HepG2 (cell line): ENCODE measurements around the gene ESYT1. TPM values are rescaled to one million over a fixed set of nuclear protein-coding genes. Genes with fewer than 3 reads are reported as not detected.

Source experiments
- ATAC-seq: fragments of 200-7000 bp; cut with Tn5 transposase; 3 replicates; pipeline ENCODE4 v1.9.1; 2020; ENCODE audit warnings: mild to moderate bottlenecking, moderate library complexity
- BruUV-seq: library from RNA; stranded (reverse); fragments of 400-500 nt; replicated peaks from 2 replicates; lab custom pipeline; 2021; lab: Mats Ljungman, UMichigan
- CTCF ChIA-PET: fragments of 300-600 bp; formaldehyde crosslinking; extraction: SDS; loops from one replicate; lab custom pipeline; 2021; ENCODE audit warnings: low total read pairs, inconsistent platforms, low intra/inter-chr PET ratio; lab: Yijun Ruan, JAX
- POLR2A ChIA-PET: fragments of 350-600 bp; sonication (Branson Sonifier 250); formaldehyde crosslinking; loops from one replicate; lab custom pipeline; 2020; ENCODE audit warnings: antibody characterized with exemption, inconsistent platforms; lab: Yijun Ruan, JAX
- DNase-seq: peaks from one replicate; pipeline ENCODE4 v3.0.0-alpha.2; 2015; ENCODE audit warnings: low spot score
- FAIRE-seq: peaks from 3 replicates; lab custom pipeline; 2011; peaks lifted over from hg19 to GRCh38; lab: Jason Lieb, UNC
- H2AFZ ChIP-seq: one replicate; pipeline ENCODE4 v1.6.1; 2011; ENCODE audit warnings: low read length, inconsistent platforms
- H3K27ac ChIP-seq: fragments of 300-600 bp; 3 replicates; pipeline ENCODE4 v1.8.0; 2011; ENCODE audit warnings: mixed run types, mild to moderate bottlenecking, mixed read lengths, low read length, inconsistent platforms; ENCODE audit not compliant: insufficient read depth; ENCODE audit errors: extremely low read length
- H3K27me3 ChIP-seq, 2 experiments: fragments of 200-600 bp in 1 of 2; 2 replicates in 1 of 2; 3 replicates in 1 of 2; pipeline versions ENCODE4 v1.6.0 to v1.8.0; 2011; ENCODE audit warnings: low read length in 2 of 2, mild to moderate bottlenecking in 2 of 2, moderate library complexity in 2 of 2, inconsistent platforms in 1 of 2; ENCODE audit not compliant: insufficient read depth in 2 of 2, control insufficient read depth in 1 of 2
- H3K36me3 ChIP-seq, 2 experiments: fragments of 200-600 bp in 1 of 2; replicated peaks in 1 of 2; 2 replicates in 1 of 2; 3 replicates in 1 of 2; pipeline versions ENCODE4 v1.5.1 to v1.8.0; 2011; ENCODE audit warnings: low read length in 2 of 2, inconsistent platforms in 1 of 2; ENCODE audit not compliant: insufficient read depth in 2 of 2, control insufficient read depth in 1 of 2
- H3K4me1 ChIP-seq: 2 replicates; pipeline ENCODE4 v1.5.1; 2012; ENCODE audit warnings: low read length, inconsistent platforms; ENCODE audit not compliant: insufficient read depth
- H3K4me2 ChIP-seq: 2 replicates; pipeline ENCODE4 v1.6.0; 2011; ENCODE audit warnings: low read depth, low read length, inconsistent platforms
- H3K4me3 ChIP-seq, 3 experiments: fragments of 200-600 bp in 1 of 3; sonication (generic), shearing (Covaris generic) in 1 of 3; replicated peaks in 1 of 3; 2 replicates each; pipeline ENCODE4 v1.5.1; 2011 to 2016; ENCODE audit warnings: low read length in 3 of 3, inconsistent platforms in 2 of 3, low read depth in 2 of 3, mild to moderate bottlenecking in 2 of 3, control low read depth in 1 of 3, mixed read lengths in 1 of 3; ENCODE audit not compliant: insufficient read depth in 1 of 3
- H3K79me2 ChIP-seq: one replicate; pipeline ENCODE4 v1.6.1; 2011; ENCODE audit warnings: low read length, inconsistent platforms; ENCODE audit not compliant: insufficient read depth
- H3K9ac ChIP-seq: 2 replicates; pipeline ENCODE4 v1.6.0; 2011; ENCODE audit warnings: mild to moderate bottlenecking, low read depth, low read length, inconsistent platforms; ENCODE audit not compliant: insufficient read depth
- H3K9me3 ChIP-seq: 2 replicates; pipeline ENCODE4 v1.5.1; 2012; ENCODE audit warnings: mild to moderate bottlenecking, low read length
- H4K20me1 ChIP-seq: 2 replicates; pipeline ENCODE4 v1.6.0; 2011; ENCODE audit warnings: inconsistent platforms, mild to moderate bottlenecking, low read length, moderate library complexity; ENCODE audit not compliant: insufficient read depth
- ASH2L ChIP-seq: fragments of 300-600, 200-600 bp; sonication (generic); IDR thresholded peaks from 2 replicates; pipeline ENCODE4 v1.7.0; 2017; ENCODE audit warnings: low read depth, mild to moderate bottlenecking, moderate library complexity, mixed read lengths, low read length; ENCODE audit not compliant: insufficient read length
- EED ChIP-seq: sonication (generic); formaldehyde crosslinking; IDR thresholded peaks from 2 replicates; pipeline ENCODE4 v1.5.0; 2020; ENCODE audit warnings: mild to moderate bottlenecking, missing genetic modification reagents
- HDAC1 ChIP-seq: sonication (generic); formaldehyde crosslinking; IDR thresholded peaks from 2 replicates; pipeline ENCODE4 v1.5.1; 2020; ENCODE audit warnings: mild to moderate bottlenecking, missing genetic modification reagents
- HNF1B ChIP-seq: sonication (generic); formaldehyde crosslinking; IDR thresholded peaks from 2 replicates; pipeline ENCODE4 v1.5.1; 2020; ENCODE audit warnings: mild to moderate bottlenecking, moderate library complexity, missing genetic modification reagents
- KLF6 ChIP-seq: IDR thresholded peaks from 2 replicates; pipeline ENCODE4 v1.8.0; 2016; ENCODE audit warnings: missing biosample characterization, missing genetic modification reagents
- PHF20 ChIP-seq: sonication (generic); formaldehyde crosslinking; IDR thresholded peaks from 2 replicates; pipeline ENCODE4 v1.5.0; 2020; ENCODE audit warnings: mild to moderate bottlenecking, missing genetic modification reagents
- RBFOX2 ChIP-seq: fragments of 200-400 bp; formaldehyde crosslinking; IDR thresholded peaks from 2 replicates; pipeline ENCODE4 v1.6.1; 2017; ENCODE audit warnings: low read depth, mild to moderate bottlenecking, low read length
- ZBTB1 ChIP-seq: sonication (generic); formaldehyde crosslinking; IDR thresholded peaks from 2 replicates; pipeline ENCODE4 v1.4.0; 2020; ENCODE audit warnings: missing genetic modification reagents, borderline replicate concordance
- ZNF17 ChIP-seq: sonication (generic); formaldehyde crosslinking; IDR thresholded peaks from 2 replicates; pipeline ENCODE4 v1.5.0; 2020; ENCODE audit warnings: mild to moderate bottlenecking, missing genetic modification reagents
- ZNF687 ChIP-seq: sonication (generic); formaldehyde crosslinking; IDR thresholded peaks from 2 replicates; pipeline ENCODE4 v1.5.1; 2020; ENCODE audit warnings: mild to moderate bottlenecking, missing genetic modification reagents, moderate library complexity
- WGBS: methylation state at CpG from one replicate; pipeline ENCODE4 v1.1.6; 2017; ENCODE audit warnings: low lambda C conversion rate; 5-methylcytosine and 5-hydroxymethylcytosine counted together
- in situ Hi-C: cut with HindIII; loops from 2 replicates; pipeline ENCODE4 v1.10.0; 2017; ENCODE audit warnings: low pct_unique_long_range_greater_than_20kb; ENCODE audit not compliant: extremely low pct_ligation_motif_present
- intact Hi-C: fragments of 100-400 bp; cut with micrococcal nuclease; formaldehyde crosslinking; loops from one replicate; pipeline ENCODE4 v1.10.0; 2022; ENCODE audit not compliant: unreplicated experiment
- polyA plus RNA-seq, 8 experiments: library from polyadenylated mRNA; depleted of rRNA in 3 of 8; stranded (reverse) in 7 of 8; unstranded in 1 of 8; fragments of >200 nt; fragmentation: Illumina TruSeq in 4 of 8; extraction: Trizol in 4 of 8; gene quantifications; 2 replicates each; pipeline versions ENCODE4 v1.2.1 to v1.2.3, GENCODE V29; 2011 to 2016; ENCODE audit warnings: low read depth in 4 of 8, missing spikeins in 1 of 8, mixed read lengths in 1 of 8; ENCODE audit not compliant: insufficient read depth in 1 of 8
- total RNA-seq, 5 experiments: library from RNA; depleted of rRNA; stranded (reverse); fragments of >200 nt; fragmentation: Illumina TruSeq; extraction: Trizol; gene quantifications; 2 replicates each; pipeline ENCODE4 v1.2.3, GENCODE V29; 2016; ENCODE audit warnings: low read depth in 1 of 5
- TF ChIP-seq, protein P1 (sequence below): IDR thresholded peaks from 2 replicates; pipeline ENCODE4 v1.6.1; 2016; ENCODE audit warnings: missing genetic modification reagents, missing compliant biosample characterization
- TF ChIP-seq, protein P2 (sequence below): sonication (generic); formaldehyde crosslinking; IDR thresholded peaks from 2 replicates; pipeline ENCODE4 v1.9.0; 2021; ENCODE audit warnings: missing genetic modification reagents, borderline replicate concordance

ESYT1 gene
- total and polyA plus RNA-seq, 2 of the 13 experiments (the other 11 are each of a cell fraction or from before 2014, with no cell fraction given): 66.9 to 71.0 TPM

DNA sequence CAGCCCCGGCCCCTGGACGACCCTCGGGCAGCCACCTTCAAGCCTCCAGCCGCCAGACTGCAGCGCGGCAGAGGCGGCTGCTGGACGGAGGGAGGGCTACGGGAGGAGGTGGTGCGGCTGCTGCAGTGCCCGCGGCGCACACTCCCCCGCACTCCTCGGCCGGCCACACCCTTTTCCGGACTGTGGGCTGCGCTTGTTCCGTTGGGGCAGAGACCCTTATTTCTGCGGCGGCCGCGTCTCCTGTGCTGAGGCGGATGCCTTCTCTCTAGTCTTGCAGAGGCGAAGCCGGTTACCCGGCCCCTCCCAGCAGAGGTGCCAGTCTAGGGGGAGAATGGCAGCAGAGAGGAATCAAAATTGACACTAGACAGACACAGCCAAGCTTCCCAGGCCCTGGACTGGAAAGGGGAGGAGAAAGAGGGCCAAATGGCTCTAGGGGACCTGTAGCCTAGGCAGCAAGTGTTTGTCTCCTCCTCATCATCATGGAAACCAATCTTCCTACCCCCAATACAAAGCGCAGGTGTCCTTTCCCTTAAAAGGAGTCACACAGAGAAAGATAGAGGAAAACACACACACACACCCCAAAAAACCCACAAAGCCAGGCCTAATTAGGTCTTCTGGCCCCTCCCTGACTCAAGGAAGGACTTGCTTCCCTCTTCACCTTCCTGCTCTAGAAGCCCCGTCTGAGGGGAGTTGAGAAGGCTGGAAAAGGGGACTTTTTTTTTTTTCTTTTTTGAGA lies 1.3 kb downstream of the ESYT1 start:
- H3K9me3 ChIP-seq: no peaks in the 10 kb centered on the region
- peak overlapping the region; percentile 86 for H3K4me2 ChIP-seq
- peak overlapping the region; percentile 80 for H3K9ac ChIP-seq
- no TSS peak for BruUV-seq
- H3K4me3 ChIP-seq: peak overlapping the region; percentile 72 to 89 (median 83)
- intact Hi-C loops (no loop called here), in situ Hi-C loops (loop anchor here (5.0 kb wide), 1 partner anchor 58 kb away; the partner anchor contains the start of gene SMARCC2)
- ChIA-PET POLR2A (interaction anchor here (1.9 to 3.8 kb wide), 7 partner anchors 11 to 132 kb away, joined by 5 to 58 read pairs (median 30); partner anchors contain the start of genes MYL6, PA2G4, RNF41 and RPL41), CTCF (interaction anchor here (4.2 kb wide), 1 partner anchor 61 kb away, joined by 24 read pairs; the partner anchor contains the start of gene SMARCC2)
- ATAC-seq (peak; percentile 65), FAIRE-seq (no peak), DNase-seq (no peak)
- no peaks in the 10 kb centered on the region for H4K20me1 ChIP-seq
- WGBS: 8% methylated on average over 20 of the region's 29 CpGs
- peaks cover 49% of the 10 kb centered on the region for H3K4me1 ChIP-seq
- H3K27me3 ChIP-seq: no peaks in the 10 kb centered on the region
- peaks cover 16 to 37% of the 10 kb centered on the region in 2 experiments for H3K36me3 ChIP-seq
- H2AFZ ChIP-seq: no peak overlapping the region
- H3K27ac ChIP-seq: peak overlapping the region; percentile 57
- H3K79me2 ChIP-seq: peaks cover 17% of the 10 kb centered on the region
- peak; percentile 51; the same call in 1 of the 2 replicates for TF ChIP-seq KLF6 (CRISPR knock-in tag)
- peak; percentile 32; the same call in 1 of the 2 replicates for TF ChIP-seq ZNF687 (CRISPR knock-in tag)
- no peak for TF ChIP-seq ZNF17 (CRISPR knock-in tag)
- 0 out of 2 replicates have a peak, but pooled peaks have one; percentile 41 for TF ChIP-seq EED (CRISPR knock-in tag)
- TF ChIP-seq ASH2L: no peak
- TF ChIP-seq, protein P1, sequence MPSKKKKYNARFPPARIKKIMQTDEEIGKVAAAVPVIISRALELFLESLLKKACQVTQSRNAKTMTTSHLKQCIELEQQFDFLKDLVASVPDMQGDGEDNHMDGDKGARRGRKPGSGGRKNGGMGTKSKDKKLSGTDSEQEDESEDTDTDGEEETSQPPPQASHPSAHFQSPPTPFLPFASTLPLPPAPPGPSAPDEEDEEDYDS (CRISPR knock-in tag): peak; percentile 26; the same call in 1 of the 2 replicates
- TF ChIP-seq ZBTB1 (CRISPR knock-in tag): no peak
- TF ChIP-seq PHF20 (CRISPR knock-in tag): no peak
- peak; percentile 33; the same call in 1 of the 2 replicates for TF ChIP-seq HNF1B (CRISPR knock-in tag)
- no peak for TF ChIP-seq HDAC1
- TF ChIP-seq, protein P2, sequence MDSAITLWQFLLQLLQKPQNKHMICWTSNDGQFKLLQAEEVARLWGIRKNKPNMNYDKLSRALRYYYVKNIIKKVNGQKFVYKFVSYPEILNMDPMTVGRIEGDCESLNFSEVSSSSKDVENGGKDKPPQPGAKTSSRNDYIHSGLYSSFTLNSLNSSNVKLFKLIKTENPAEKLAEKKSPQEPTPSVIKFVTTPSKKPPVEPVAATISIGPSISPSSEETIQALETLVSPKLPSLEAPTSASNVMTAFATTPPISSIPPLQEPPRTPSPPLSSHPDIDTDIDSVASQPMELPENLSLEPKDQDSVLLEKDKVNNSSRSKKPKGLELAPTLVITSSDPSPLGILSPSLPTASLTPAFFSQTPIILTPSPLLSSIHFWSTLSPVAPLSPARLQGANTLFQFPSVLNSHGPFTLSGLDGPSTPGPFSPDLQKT (CRISPR knock-in tag): no peak
- TF ChIP-seq RBFOX2: peak; percentile 68
